Osteoblast (primary cell): ENCODE data around the gene CLOCK. TPM values are rescaled to one million over a fixed set of nuclear protein-coding genes. Genes with fewer than 3 reads are reported as not detected.

Experiments
- DNase-seq: peaks from one replicate; pipeline ENCODE4 v3.0.0; 2011; ENCODE audit warnings: low spot score, mixed read lengths; ENCODE audit not compliant: insufficient read length; ENCODE audit errors: missing footprints
- H2AFZ ChIP-seq: 2 replicates; pipeline ENCODE4 v1.6.0; 2011; ENCODE audit warnings: mild to moderate bottlenecking, low read length
- H3K27ac ChIP-seq: 2 replicates; pipeline ENCODE4 v1.5.1; 2011; ENCODE audit warnings: mild to moderate bottlenecking, low read depth, low read length, moderate library complexity
- H3K27me3 ChIP-seq: 2 replicates; pipeline ENCODE4 v1.6.0; 2012; ENCODE audit warnings: mild to moderate bottlenecking, control low read depth, inconsistent platforms, low read length, moderate library complexity; ENCODE audit not compliant: insufficient read depth
- H3K36me3 ChIP-seq: 2 replicates; pipeline ENCODE4 v1.5.1; 2011; ENCODE audit warnings: mild to moderate bottlenecking, low read length, control low read depth, moderate library complexity; ENCODE audit not compliant: insufficient read depth
- H3K4me1 ChIP-seq: 2 replicates; pipeline ENCODE4 v1.5.1; 2011; ENCODE audit warnings: mild to moderate bottlenecking, low read length, control low read depth, moderate library complexity; ENCODE audit not compliant: insufficient read depth
- H3K4me2 ChIP-seq: 2 replicates; pipeline ENCODE4 v1.6.0; 2011; ENCODE audit warnings: mild to moderate bottlenecking, low read length; ENCODE audit not compliant: insufficient read depth
- H3K4me3 ChIP-seq: fragments of 200-600 bp; sonication (generic); 3 replicates; pipeline ENCODE4 v1.5.1; 2012; ENCODE audit warnings: mild to moderate bottlenecking, low read length, inconsistent platforms; ENCODE audit not compliant: insufficient read depth
- H3K79me2 ChIP-seq: 2 replicates; pipeline ENCODE4 v1.6.0; 2012; ENCODE audit warnings: mild to moderate bottlenecking, low read length, control low read depth, inconsistent platforms; ENCODE audit not compliant: insufficient read depth
- H3K9me3 ChIP-seq: 2 replicates; pipeline ENCODE4 v1.5.1; 2011; ENCODE audit warnings: low read depth, low read length, control low read depth
- H4K20me1 ChIP-seq: 2 replicates; pipeline ENCODE4 v1.6.0; 2012; ENCODE audit warnings: mild to moderate bottlenecking, low read length, control low read depth; ENCODE audit not compliant: insufficient read depth
- CTCF ChIP-seq: IDR thresholded peaks from 2 replicates; pipeline ENCODE4 v1.5.1; 2011; ENCODE audit warnings: mild to moderate bottlenecking, low read depth, low read length, moderate library complexity; ENCODE audit errors: extremely low read depth
- total RNA-seq: library from RNA; depleted of rRNA; stranded (reverse); fragments of >200 nt; gene quantifications from 2 replicates; pipeline ENCODE4 v1.2.3, GENCODE V29; 2012

The CLOCK gene
- total RNA-seq, 1 donor, result 34.4 TPM

- peak; percentile 73 for DNase-seq
- H3K27me3 ChIP-seq, result no peaks in the 10 kb centered on the region
- H3K9me3 ChIP-seq, result no peaks in the 10 kb centered on the region
- TF ChIP-seq CTCF, result no peak
- H3K4me1 ChIP-seq, result peaks cover 19% of the 10 kb centered on the region
- H3K79me2 ChIP-seq, result peaks cover 59% of the 10 kb centered on the region
- H3K4me3 ChIP-seq, result peak overlapping the region; percentile 81
- H3K36me3 ChIP-seq, result peaks cover 25% of the 10 kb centered on the region
- peak overlapping the region; percentile 92 for H3K27ac ChIP-seq
- peak overlapping the region; percentile 96 for H3K4me2 ChIP-seq
- H4K20me1 ChIP-seq, result peaks cover 45% of the 10 kb centered on the region
- no peak overlapping the region for H2AFZ ChIP-seq
Observed at GRCh38 chr4:55397520-55398321, 149.0 kb downstream of the CLOCK start.

GRCh38 chr4:55397126-55397436 is 149.6 kb downstream of the CLOCK start:
- Histone ChIP-seq H3K36me3 (peaks cover 25% of the 10 kb centered on the region), H3K4me2 (peak overlapping the region; percentile 96), H3K79me2 (peaks cover 56% of the 10 kb centered on the region), H3K27me3 (no peaks in the 10 kb centered on the region), H3K27ac (peak overlapping the region; percentile 92), H2AFZ (no peak overlapping the region), H3K4me3 (peak overlapping the region; percentile 81), H4K20me1 (peaks cover 45% of the 10 kb centered on the region), H3K9me3 (no peaks in the 10 kb centered on the region), H3K4me1 (peaks cover 19% of the 10 kb centered on the region)
- no peak for TF ChIP-seq CTCF
- DNase-seq, result peak; percentile 83

DNA sequence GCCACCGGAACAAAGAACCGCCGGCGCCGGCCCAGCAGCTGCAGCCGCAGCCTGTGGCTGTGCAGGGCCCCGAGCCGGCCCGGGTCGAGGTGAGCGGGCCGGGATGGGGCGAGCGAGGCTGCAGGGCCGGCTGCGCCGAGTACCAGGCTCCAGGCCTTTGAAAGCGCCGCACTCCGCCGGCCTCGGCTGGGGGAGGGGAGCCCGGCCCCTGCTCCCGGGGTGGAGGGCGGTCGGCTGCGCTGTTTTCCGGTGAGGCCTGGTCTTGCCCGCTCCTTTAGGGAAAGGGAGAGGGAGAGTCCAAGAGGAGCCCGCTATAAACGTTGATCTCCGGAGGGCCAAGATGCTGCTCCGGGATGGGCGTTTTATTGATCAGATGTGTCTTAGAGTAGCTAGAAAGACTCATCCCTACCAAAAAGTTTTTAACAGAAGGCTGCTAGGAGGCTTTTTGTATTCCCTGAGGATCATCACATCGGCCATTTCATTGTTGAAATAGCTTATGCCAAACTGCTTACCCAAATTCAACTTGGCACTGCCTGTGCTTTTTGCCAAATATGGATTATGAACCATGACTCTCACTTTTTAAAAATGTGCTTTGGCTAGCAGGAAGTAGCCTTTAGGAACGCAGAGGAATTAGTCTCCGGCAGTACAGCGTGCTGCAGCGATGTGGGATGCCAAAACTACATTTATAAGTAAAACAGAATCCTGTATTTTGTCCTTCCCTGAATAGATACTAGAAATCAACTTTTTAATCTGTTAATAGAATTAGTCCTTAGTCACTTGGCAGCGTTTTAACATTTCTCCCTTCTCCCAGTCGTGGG is 150.2 kb downstream of the CLOCK start:
- H3K79me2 ChIP-seq, result peaks cover 53% of the 10 kb centered on the region
- H3K27me3 ChIP-seq, result no peaks in the 10 kb centered on the region
- no peaks in the 10 kb centered on the region for H3K9me3 ChIP-seq
- peaks cover 19% of the 10 kb centered on the region for H3K4me1 ChIP-seq
- peak overlapping the region; percentile 47 for H2AFZ ChIP-seq
- H3K4me2 ChIP-seq, result peak overlapping the region; percentile 96
- H4K20me1 ChIP-seq, result peaks cover 45% of the 10 kb centered on the region
- H3K4me3 ChIP-seq, result peak overlapping the region; percentile 81
- H3K36me3 ChIP-seq, result peaks cover 25% of the 10 kb centered on the region
- H3K27ac ChIP-seq, result peak overlapping the region; percentile 92
- peak; percentile 92 for DNase-seq
- TF ChIP-seq CTCF, result no peak
